ENCODE results near the gene AOC3. TPM values are rescaled to one million over a fixed set of nuclear protein-coding genes. Genes with fewer than 3 reads are reported as not detected.
A peak's percentile ranks its signal among the peaks of the same experiment; 100 is the strongest.

Gene AOC3
- total and polyA plus RNA-seq, 2 of the 13 experiments (the other 11 are each of a cell fraction or from before 2014, with no cell fraction given) = 8.7 to 51.7 TPM

DNA sequence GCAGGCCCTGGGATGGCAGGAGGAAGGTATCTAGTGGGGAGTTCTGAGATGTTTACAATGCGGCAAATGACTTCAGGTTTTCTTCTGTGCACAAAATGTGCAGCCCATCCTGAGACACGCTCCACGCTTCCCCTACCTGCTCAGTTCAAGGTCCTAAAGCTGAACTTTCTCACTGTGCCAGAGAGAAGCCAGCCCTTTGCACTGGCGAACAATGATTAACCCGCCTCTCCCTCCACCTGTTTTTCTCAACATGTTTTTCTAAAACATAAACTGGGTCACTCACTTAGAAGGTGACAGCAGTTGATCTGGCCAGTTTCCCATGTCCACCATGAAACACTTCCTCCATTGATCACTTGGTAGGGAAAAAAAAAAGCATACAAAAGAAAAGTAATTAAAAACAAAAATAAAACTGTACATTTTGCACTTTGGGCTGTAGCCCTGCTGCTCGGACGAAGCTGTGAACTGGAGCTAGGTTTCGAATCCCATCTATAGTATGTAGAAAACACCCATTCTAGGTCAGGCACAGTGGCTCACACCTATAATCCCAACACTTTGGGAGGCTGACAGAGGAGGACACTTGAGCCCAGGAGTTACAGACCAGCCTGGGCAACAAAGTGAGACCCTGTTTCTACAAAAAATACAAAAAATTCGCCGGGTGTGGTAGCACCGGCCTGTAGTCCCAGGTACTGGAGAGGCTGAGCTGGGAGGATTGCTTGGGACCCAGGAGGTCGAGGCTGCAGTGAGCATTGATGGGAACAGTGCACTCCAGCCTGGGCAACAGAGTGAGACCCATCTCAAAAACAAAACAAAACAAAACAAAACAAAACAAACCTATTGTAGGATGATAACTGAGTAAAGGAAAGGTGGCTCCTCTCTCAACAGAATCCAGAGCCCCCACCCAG, 43.5 kb downstream of the AOC3 start (continued):
- TF ChIP-seq NR2C2 (CRISPR knock-in tag; IDR thresholded peaks at IDR 0.05; ENCODE audit: borderline replicate concordance) (peak; percentile 86), ARHGAP35 (CRISPR knock-in tag; IDR thresholded peaks at IDR 0.05; ENCODE audit: borderline replicate concordance) (no peak), TP53 (CRISPR knock-in tag; conservative IDR thresholded peaks at IDR 0.05) (no peak), NFKBIZ (CRISPR knock-in tag; IDR thresholded peaks at IDR 0.05) (peak; percentile 82), ZNF550 (CRISPR knock-in tag; IDR thresholded peaks at IDR 0.05; ENCODE audit: borderline replicate concordance) (no peak), KMT2B (CRISPR knock-in tag; IDR thresholded peaks at IDR 0.05) (no peak; the same call in 1 of the 2 replicates), IKZF1 (IDR thresholded peaks at IDR 0.05) (no peak), ZNF446 (CRISPR knock-in tag; IDR thresholded peaks at IDR 0.05) (no peak), FOXA1 (IDR thresholded peaks at IDR 0.05) (no peak), FOXA1 (CRISPR knock-in tag; IDR thresholded peaks at IDR 0.05) (peak; percentile 59; the same call in 1 of the 2 replicates), TAF1 (CRISPR knock-in tag; IDR thresholded peaks at IDR 0.05) (no peak; the same call in 1 of the 2 replicates), FOXJ3 (CRISPR knock-in tag; IDR thresholded peaks at IDR 0.05; ENCODE audit: borderline replicate concordance) (peak; percentile 67; the same call in 1 of the 2 replicates), PTBP1 (IDR thresholded peaks at IDR 0.05; ENCODE audit: low read depth, low read length, poor library complexity, severe bottlenecking) (no peak), SRSF4 (IDR thresholded peaks at IDR 0.05; ENCODE audit: low read depth, low read length, poor library complexity, severe bottlenecking) (no peak)
- TF ChIP-seq, protein P1, sequence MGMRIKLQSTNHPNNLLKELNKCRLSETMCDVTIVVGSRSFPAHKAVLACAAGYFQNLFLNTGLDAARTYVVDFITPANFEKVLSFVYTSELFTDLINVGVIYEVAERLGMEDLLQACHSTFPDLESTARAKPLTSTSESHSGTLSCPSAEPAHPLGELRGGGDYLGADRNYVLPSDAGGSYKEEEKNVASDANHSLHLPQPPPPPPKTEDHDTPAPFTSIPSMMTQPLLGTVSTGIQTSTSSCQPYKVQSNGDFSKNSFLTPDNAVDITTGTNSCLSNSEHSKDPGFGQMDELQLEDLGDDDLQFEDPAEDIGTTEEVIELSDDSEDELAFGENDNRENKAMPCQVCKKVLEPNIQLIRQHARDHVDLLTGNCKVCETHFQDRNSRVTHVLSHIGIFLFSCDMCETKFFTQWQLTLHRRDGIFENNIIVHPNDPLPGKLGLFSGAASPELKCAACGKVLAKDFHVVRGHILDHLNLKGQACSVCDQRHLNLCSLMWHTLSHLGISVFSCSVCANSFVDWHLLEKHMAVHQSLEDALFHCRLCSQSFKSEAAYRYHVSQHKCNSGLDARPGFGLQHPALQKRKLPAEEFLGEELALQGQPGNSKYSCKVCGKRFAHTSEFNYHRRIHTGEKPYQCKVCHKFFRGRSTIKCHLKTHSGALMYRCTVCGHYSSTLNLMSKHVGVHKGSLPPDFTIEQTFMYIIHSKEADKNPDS (CRISPR knock-in tag; IDR thresholded peaks at IDR 0.05) = no peak
- TF ChIP-seq, protein P2, sequence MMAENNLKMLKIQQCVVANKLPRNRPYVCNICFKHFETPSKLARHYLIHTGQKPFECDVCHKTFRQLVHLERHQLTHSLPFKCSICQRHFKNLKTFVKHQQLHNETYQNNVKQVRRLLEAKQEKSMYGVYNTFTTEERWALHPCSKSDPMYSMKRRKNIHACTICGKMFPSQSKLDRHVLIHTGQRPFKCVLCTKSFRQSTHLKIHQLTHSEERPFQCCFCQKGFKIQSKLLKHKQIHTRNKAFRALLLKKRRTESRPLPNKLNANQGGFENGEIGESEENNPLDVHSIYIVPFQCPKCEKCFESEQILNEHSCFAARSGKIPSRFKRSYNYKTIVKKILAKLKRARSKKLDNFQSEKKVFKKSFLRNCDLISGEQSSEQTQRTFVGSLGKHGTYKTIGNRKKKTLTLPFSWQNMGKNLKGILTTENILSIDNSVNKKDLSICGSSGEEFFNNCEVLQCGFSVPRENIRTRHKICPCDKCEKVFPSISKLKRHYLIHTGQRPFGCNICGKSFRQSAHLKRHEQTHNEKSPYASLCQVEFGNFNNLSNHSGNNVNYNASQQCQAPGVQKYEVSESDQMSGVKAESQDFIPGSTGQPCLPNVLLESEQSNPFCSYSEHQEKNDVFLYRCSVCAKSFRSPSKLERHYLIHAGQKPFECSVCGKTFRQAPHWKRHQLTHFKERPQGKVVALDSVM (CRISPR knock-in tag; IDR thresholded peaks at IDR 0.05) = peak; percentile 93
- TF ChIP-seq, protein P3, sequence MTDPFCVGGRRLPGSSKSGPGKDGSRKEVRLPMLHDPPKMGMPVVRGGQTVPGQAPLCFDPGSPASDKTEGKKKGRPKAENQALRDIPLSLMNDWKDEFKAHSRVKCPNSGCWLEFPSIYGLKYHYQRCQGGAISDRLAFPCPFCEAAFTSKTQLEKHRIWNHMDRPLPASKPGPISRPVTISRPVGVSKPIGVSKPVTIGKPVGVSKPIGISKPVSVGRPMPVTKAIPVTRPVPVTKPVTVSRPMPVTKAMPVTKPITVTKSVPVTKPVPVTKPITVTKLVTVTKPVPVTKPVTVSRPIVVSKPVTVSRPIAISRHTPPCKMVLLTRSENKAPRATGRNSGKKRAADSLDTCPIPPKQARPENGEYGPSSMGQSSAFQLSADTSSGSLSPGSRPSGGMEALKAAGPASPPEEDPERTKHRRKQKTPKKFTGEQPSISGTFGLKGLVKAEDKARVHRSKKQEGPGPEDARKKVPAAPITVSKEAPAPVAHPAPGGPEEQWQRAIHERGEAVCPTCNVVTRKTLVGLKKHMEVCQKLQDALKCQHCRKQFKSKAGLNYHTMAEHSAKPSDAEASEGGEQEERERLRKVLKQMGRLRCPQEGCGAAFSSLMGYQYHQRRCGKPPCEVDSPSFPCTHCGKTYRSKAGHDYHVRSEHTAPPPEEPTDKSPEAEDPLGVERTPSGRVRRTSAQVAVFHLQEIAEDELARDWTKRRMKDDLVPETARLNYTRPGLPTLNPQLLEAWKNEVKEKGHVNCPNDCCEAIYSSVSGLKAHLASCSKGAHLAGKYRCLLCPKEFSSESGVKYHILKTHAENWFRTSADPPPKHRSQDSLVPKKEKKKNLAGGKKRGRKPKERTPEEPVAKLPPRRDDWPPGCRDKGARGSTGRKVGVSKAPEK (CRISPR knock-in tag; IDR thresholded peaks at IDR 0.05; ENCODE audit: borderline replicate concordance) = peak; percentile 68; the same call in 1 of the 2 replicates
- TF ChIP-seq, protein P4, sequence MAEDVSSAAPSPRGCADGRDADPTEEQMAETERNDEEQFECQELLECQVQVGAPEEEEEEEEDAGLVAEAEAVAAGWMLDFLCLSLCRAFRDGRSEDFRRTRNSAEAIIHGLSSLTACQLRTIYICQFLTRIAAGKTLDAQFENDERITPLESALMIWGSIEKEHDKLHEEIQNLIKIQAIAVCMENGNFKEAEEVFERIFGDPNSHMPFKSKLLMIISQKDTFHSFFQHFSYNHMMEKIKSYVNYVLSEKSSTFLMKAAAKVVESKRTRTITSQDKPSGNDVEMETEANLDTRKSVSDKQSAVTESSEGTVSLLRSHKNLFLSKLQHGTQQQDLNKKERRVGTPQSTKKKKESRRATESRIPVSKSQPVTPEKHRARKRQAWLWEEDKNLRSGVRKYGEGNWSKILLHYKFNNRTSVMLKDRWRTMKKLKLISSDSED (CRISPR knock-in tag; IDR thresholded peaks at IDR 0.05) = no peak
- TF ChIP-seq, protein P5, sequence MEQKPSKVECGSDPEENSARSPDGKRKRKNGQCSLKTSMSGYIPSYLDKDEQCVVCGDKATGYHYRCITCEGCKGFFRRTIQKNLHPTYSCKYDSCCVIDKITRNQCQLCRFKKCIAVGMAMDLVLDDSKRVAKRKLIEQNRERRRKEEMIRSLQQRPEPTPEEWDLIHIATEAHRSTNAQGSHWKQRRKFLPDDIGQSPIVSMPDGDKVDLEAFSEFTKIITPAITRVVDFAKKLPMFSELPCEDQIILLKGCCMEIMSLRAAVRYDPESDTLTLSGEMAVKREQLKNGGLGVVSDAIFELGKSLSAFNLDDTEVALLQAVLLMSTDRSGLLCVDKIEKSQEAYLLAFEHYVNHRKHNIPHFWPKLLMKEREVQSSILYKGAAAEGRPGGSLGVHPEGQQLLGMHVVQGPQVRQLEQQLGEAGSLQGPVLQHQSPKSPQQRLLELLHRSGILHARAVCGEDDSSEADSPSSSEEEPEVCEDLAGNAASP (CRISPR knock-in tag; IDR thresholded peaks at IDR 0.05; ENCODE audit: borderline replicate concordance) = peak; percentile 96

Data from HepG2 (cell line).